GM19395 (cell line): ENCODE data around the gene ZNF264.
"Not testable (repeated sequence)": the region's sequence is repeated elsewhere in the genome, so short reads cannot be mapped to it uniquely, and the experiment has no call there.

Experiments
- ATAC-seq: cut with Tn5 transposase; IDR thresholded peaks from one replicate; pipeline ENCODE4 v1.9.1; 2021; ENCODE audit warnings: mild to moderate bottlenecking, moderate library complexity; ENCODE audit not compliant: unreplicated experiment

ZNF264 gene

GRCh38 chr19:57191141-57192076 is at the start of gene ZNF264:
TSS of gene ZNF264 (plus strand) at chr19:57191500. CDS start at chr19:57191914, 414 bp downstream.
- ATAC-seq = peak; percentile 96

- ATAC-seq = no peak
These were observed 49.6 kb upstream of the ZNF264 start for GRCh38 chr19:57141699-57142098.

- ATAC-seq = no peak
These were observed 38.4 kb upstream of the ZNF264 start for GRCh38 chr19:57152921-57153320.

- no peak for ATAC-seq
These were observed 29.2 kb upstream of the ZNF264 start for GRCh38 chr19:57161985-57162539.

DNA sequence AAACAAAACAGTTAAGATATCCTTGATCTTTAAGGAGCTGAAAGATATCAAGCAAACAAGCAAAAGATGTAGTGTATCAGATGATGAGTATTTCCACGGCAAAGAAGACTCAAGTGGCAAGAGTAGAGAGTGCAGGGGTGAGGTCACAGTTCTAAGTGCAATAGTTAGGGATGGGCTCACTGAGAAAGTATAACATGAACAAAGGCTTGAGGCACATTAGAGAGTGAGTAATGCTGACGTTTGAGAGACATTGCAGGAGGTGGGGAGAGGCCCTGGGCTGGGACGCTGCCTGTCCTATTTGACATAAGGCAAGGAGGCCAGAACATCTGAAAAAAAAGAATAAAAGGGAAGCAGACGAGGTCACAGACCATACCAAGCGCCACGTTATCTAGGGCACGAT is 25.5 kb upstream of the ZNF264 start:
- no peak for ATAC-seq

- no peak for ATAC-seq
These were observed 23.9 kb upstream of the ZNF264 start, which contains the start of gene DUXA for GRCh38 chr19:57167385-57167784. TSS of gene DUXA (minus strand) at chr19:57167485. CDS start at chr19:57167443, 42 bp downstream.

DNA sequence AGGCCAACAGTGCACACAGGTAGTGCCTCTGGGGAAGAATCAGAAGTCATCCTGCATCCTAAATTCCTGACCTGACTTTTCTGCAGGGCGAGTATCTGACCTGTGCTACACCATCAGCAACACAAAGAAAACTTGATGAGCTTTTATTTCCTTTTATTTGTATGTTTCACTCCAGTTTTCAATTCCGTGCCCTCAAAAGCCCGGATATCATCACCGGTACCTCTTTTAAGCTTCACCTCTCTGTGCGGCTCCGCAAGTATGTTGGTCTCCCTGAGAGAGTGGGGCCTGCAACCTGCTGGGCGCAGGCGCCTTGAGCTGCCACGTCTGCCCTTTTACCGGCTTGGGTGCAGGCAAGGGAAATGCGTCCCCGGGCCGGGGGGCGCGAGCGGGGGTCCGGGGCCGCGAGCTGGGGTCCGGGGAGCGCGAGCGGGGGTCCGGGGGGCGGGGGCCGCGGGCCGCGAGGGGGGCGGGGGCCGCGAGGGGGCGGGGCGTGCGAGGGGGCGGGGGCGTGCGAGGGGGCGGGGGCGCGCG is 19.7 kb upstream of the ZNF264 start:
- no peak for ATAC-seq

DNA sequence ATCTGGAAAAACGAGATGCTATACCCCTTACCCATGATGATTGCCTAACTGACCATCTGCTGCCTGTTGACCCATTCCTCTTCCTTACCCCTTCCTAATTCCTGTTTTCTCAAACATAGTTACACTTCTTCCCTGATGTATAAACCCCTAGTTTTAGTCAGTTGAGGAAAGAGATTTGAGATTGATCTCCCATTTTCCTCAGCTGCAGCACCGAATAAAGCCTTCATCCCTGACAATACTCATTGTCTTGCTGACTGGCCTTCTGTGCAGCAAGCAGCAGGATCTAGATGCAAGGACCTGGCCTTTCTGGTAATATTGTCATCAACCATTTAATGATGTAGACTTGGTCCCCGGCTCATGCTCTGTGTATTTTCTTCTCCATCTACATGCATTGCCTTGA is 999 bp upstream of the ZNF264 start:
- no peak for ATAC-seq

DNA sequence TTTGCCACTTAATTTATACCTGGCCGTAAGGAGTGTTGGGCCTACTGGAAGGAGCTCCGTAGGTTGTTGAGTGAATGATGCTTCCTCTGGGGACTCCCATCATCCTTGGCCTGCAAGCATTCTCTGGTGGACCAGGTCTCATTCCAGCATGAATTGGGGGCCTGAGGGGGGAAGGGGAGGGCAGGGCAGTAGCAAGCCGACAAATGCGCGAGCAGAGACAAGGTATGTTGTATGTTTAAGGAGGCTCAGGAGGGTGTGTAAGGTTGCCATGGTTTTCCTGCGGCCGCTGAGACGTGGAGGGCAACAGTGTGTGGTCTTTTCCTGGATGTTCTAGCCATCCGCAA is 749 bp downstream of the ZNF264 start:
- no peak for ATAC-seq

DNA sequence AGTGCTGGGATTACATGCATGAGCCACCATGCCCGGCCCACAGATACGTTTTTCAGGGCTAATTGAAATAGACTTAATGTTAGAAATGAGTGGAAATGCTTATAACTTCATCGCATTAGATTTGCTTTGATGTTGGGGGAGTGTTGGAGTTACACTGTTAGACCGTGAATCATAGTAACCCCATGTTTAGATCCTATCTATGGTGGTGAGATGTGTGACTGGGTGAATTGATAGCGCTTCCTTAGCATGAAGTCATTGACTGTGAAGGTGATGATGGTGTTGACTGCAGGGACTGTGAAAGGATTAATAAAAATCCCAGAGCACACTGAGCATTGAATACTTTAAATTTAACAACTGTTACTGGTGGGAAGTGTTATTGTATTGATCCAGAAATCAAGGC is 1.7 kb downstream of the ZNF264 start:
- ATAC-seq = no peak

DNA sequence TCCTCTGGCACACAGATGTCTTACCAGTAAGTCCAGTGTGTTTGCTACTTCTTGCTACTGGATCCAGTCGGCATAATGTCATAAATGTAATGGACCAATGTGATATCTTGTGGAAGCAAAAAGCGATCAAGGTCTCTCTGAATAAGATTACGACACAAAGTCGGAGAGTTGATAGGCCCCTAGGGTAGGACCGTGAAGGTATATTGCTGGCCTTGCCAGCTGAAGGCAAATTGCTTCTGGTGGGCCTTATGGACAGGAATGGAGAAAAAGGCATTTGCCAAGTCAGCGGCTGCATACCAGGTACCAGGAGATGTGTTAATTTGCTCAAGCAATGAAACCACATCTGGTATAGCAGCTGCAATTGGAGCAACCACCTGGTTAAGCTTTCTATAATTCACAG is 6.6 kb downstream of the ZNF264 start:
- ATAC-seq = not testable (repeated sequence)

DNA sequence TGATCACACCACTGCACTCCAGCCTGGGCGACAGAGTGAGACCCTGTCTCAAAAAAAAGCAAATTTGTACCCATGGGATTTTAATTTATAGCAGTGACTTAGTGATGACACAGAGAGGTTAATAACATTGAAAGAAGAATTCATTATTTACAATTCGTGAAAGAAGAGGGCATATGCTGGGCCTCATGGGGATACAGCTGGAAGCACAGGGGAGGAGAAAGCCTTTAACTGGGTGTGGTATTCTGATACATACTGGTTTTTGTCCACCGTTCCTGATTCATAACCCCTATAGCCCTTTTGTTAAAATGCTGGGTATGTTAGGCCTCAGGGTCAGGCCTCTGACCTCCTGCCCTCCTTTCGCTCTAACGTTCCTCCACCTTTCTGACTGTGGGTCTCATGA is 10.9 kb downstream of the ZNF264 start:
- ATAC-seq = no peak

- ATAC-seq = no peak
These were observed 19.1 kb downstream of the ZNF264 start for GRCh38 chr19:57210381-57210780.

GRCh38 chr19:57212109-57212508 is 20.8 kb downstream of the ZNF264 start:
- no peak for ATAC-seq

DNA sequence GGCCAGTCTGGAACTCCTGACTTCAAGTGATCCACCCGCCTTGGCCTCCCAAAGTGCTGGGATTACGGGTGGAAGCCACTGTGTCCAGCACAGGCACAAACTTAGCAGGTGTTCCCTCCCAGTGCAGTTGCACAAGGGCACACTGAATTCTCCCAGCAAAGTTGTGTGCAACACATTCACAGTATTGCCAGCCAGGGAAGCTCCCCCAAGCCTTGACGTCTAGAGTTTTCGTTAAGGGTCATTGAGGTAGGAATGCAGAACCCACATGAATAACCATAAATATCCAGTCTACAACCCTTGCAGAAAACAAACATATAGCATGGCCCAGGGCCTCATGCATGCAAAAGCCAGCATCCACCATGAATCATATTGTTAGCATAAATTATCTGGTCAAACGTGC is 36.2 kb downstream of the ZNF264 start:
- no peak for ATAC-seq

DNA sequence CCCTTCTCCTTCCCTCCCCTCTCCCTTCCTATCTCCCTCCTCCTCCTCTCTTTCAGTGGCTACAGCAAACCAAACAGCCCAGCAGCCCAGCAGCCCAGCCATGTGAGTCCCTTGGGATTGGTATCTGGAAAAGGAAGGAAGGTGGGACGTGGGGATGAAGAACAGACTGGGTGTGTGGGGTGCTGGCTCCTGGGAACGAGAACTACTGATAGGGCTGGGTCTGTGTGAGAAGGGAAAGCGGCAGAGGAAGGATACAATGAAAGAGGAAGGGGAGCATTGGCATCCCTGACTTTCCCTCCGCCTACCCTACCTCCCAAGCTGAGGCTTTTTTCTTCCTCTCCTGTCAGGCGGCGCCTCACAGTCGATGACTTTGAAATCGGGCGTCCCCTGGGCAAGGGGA is 40.4 kb downstream of the ZNF264 start:
- ATAC-seq = no peak

DNA sequence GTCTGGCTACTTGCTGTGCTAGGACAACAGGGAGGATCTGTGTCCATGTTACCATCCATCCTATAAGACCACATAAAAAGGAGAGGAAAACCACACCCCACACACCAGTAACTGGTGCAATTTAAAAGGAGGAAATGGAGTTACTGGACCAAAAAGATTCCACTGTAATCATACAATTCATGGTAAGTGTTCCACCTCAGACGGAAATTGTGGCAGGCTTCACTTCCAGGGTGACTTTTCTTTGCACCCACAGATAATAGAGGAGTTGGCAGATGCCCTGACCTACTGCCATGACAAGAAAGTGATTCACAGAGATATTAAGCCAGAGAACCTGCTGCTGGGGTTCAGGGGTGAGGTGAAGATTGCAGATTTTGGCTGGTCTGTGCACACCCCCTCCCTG is 41.9 kb downstream of the ZNF264 start:
- ATAC-seq = no peak

- ATAC-seq = peak; percentile 33
These were observed 48.6 kb downstream of the ZNF264 start for GRCh38 chr19:57239982-57240310.

DNA sequence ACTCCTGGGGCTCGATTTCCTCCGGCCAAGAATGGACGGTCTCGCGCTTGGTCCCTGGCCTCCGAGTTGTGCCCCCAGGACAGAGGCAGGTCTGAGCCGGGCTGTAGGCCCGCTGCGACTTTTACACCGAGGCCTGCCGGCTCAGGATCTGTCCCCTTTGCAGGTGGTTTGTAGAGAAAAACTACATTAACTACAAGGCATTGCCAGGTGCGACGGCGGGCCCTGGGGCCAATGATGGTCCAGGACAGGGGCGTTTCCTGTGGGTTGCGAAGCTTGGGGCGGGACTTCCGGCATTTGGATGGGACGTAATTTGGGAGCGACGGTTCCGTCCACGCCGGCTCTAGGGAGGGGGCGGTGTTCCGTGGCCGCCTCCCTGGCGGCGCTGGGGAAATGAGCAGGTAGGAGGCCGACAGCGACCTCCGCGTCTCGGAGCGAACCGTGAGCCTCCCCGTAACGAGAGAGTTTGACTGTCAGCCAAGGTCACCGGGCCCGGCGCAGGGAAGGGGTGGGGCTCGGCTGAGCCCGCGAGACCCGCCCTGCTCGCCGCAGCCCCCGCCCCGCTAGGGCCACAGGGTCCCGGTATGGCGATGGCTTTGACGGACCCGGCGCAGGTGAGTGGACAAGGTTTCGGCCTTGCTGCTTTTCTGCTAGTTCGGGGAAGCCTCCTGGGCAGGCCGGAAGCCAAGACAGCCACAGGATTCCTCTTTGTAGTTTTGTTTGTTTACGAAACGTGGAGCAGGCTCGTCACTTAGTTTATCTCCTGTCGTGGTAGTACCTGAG is 49.2 kb downstream of the ZNF264 start, which contains the start of gene ZNF805:
ZNF805 (plus strand) TSS at position 322 of the 780 bp plus-strand sequence; CDS start at position 582, 260 bp downstream.
- ATAC-seq = peak; percentile 92

DNA sequence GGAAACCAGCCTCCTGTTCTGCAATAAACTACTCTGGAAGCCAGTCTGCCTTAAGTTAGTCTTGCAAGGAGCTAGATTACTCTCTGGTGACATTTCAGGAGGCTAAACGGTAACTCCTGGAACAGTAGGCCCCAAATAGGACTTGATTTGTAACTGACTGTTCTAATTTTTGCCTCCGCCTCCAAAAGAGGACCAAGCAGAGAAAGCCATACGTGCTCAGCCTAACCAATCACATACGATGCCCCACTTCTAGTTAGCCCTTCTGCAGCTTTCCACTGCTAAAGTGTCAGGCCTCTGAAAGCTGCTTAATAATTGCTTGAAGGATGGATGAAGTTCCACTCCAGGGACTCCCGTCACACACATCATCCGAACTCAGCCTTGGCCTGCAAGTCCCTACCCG is 49.9 kb downstream of the ZNF264 start:
- no peak for ATAC-seq

DNA sequence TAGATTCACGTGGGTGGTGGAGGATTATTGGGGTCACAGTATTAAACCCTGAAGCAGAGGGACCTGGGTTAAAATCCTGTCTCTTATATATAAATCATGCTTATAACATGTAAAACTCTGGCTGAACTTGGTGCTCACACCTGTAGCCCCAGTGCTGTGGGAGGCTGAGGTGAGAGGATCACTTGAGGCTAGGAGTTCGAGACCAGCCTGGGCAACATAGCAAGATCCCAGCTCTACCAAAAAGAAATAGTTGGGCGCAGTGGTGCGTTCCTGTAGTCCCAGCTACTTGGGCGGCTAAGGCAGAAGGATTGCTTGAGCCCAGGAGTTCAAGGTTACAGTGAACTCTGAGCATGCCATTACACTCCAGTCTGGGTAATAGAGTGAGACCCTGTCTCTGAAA is 51.5 kb downstream of the ZNF264 start:
- no peak for ATAC-seq
